Amniotic epithelial cell (primary cell): ENCODE results near the gene RBBP6.
A peak's percentile ranks its signal among the peaks of the same experiment; 100 is the strongest.
"Not testable (repeated sequence)": the region's sequence is repeated elsewhere in the genome, so short reads cannot be mapped to it uniquely, and the experiment has no call there.

Experiments
- DNase-seq: peaks from one replicate; pipeline ENCODE4 v3.0.0-alpha.2; 2010; ENCODE audit warnings: low read depth

The RBBP6 gene

DNA sequence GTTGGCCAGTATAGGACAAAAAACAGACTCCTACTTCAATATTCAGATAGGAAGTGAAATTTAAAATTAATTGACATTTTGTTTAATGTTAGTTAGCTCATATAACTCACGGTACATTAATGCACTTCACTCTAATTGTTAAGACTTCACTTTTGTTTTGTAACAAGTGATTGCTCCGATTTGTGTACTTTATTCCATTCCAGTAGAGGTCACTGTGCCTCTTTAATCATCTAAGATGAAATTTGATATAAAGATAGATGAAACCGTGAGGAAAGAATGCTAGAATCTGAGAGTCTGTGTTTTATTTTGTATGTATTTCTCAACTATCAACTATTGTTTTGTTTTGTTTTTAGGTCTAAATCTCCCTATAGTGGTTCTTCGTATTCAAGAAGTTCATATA, 29.0 kb downstream of the RBBP6 start:
- DNase-seq = peak; percentile 35

DNA sequence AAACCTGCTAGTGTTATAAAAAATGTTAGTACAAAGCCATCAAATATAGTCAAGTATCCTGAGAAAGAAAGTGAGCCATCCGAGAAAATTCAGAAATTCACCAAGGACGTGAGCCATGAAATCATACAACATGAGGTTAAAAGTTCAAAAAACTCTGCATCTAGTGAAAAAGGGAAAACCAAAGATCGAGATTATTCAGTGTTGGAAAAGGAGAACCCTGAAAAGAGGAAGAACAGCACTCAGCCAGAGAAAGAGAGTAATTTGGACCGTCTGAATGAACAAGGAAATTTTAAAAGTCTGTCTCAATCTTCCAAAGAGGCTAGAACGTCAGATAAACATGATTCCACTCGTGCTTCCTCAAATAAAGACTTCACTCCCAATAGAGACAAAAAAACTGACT, 31.7 kb downstream of the RBBP6 start:
- no peak for DNase-seq

DNA sequence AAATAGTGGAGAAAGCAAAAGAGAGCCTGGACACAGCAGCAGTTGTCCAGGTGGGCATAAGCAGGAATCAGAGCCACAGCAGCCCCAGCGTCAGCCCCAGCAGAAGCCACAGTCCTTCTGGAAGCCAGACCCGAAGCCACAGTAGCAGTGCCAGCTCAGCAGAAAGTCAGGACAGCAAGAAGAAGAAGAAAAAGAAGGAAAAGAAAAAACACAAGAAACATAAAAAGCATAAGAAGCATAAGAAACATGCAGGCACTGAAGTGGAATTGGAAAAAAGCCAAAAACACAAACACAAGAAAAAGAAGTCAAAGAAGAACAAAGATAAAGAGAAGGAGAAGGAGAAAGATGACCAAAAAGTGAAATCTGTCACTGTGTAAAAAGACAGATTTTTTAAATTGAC, 32.7 kb downstream of the RBBP6 start:
- DNase-seq = no peak

DNA sequence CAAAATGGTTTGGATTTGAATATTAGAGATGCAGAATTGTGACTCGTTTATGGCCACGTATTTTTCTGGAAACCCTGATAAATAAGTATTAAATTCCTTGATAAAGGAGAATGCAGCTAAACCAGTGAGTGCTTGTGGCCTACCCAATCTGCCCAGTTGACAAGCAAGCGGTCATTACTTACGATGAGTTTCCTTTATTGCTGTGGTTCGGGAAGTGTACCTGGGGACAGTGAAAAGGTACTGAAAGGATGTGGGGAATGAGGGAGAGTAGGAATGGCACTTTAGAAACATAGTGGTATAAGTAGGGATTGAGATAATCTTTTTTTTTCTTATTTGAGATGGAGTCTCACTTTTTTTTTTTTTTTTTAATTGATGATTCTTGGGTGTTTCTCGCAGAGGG, 33.8 kb downstream of the RBBP6 start:
- no peak for DNase-seq

DNA sequence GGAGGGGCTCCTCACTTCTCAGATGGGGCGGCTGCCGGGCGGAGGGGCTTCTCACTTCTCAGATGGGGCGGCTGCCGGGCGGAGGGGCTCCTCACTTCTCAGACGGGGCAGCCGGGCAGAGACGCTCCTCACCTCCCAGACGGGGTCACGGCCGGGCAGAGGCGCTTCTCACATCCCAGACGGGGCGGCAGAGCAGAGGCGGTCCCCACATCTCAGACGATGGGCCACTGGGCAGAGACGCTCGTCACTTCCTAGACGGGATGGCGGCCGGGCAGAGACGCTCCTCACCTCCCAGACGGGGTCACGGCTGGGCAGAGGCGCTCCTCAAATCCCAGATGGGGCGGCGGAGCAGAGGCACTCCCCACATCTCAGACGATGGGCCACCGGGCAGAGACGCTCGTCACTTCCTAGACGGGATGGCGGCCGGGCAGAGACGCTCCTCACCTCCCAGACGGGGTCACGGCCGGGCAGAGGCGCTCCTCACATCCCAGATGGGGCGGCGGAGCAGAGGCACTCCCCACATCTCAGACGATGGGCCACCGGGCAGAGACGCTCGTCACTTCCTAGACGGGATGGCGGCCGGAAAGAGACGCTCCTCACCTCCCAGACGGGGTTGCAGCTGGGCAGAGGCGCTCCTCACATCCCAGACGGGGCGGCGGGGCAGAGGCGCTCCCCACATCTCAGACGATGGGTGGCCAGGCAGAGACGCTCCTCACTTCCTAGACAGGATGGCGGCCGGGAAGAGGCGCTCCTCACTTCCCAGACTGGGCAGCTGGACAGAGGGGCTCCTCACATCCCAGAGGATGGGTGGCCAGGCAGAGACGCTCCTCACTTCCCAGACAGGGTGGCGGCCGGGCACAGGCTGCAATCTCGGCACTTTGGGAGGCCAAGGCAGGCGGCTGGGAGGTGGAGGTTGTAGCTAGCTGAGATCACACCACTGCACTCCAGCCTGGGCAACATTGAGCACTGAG, 35.4 kb downstream of the RBBP6 start:
- not testable (repeated sequence) for DNase-seq

GRCh38 chr16:24575791-24576190, 36.4 kb downstream of the RBBP6 start:
- DNase-seq = not testable (repeated sequence)

DNA sequence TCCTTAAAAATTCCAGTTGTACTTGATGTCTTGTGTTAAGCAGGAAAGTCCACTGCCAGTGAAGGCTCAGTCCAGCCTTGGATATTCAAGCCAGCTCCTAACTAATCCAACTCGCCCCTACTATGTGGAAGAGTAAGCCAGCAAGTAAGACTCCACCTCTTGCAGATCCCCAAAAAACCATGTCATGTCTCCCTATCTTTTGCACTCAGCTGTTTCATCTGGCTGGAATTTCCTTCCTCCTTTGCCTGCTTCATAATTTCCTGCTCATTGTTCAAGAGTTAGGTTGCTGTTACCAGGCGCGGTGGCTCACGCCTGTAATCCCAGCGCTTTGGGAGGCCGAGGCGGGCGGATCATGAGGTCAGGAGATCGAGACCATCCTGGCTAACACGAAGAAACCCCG, 37.8 kb downstream of the RBBP6 start:
- no peak for DNase-seq

DNA sequence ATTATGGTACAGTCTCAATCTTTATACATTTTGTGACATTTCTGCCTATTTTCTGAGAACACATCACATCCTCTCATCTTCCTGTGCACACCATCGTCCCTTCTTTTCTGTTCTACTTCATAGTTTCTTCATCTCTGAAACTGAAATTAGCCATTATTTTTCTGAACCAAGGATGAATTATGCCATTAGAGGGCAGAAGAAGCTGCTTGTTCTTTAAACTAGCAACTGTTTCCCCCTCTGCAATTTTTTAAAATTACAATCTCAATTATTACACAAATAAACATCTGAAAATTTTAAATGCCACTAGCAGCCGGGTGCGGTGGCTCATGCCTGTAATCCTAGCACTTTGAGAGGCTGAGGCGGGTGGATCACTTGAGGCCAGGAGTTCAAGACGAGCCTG, 41.3 kb downstream of the RBBP6 start:
- peak; percentile 49 for DNase-seq

GRCh38 chr16:24583494-24583893, 44.1 kb downstream of the RBBP6 start:
- no peak for DNase-seq

GRCh38 chr16:24589997-24590396, 50.6 kb downstream of the RBBP6 start:
- DNase-seq = peak; percentile 11

GRCh38 chr16:24598777-24599437, 59.5 kb downstream of the RBBP6 start:
- DNase-seq = no peak

GRCh38 chr16:24609417-24609739, 70.0 kb downstream of the RBBP6 start:
- DNase-seq = no peak

DNA sequence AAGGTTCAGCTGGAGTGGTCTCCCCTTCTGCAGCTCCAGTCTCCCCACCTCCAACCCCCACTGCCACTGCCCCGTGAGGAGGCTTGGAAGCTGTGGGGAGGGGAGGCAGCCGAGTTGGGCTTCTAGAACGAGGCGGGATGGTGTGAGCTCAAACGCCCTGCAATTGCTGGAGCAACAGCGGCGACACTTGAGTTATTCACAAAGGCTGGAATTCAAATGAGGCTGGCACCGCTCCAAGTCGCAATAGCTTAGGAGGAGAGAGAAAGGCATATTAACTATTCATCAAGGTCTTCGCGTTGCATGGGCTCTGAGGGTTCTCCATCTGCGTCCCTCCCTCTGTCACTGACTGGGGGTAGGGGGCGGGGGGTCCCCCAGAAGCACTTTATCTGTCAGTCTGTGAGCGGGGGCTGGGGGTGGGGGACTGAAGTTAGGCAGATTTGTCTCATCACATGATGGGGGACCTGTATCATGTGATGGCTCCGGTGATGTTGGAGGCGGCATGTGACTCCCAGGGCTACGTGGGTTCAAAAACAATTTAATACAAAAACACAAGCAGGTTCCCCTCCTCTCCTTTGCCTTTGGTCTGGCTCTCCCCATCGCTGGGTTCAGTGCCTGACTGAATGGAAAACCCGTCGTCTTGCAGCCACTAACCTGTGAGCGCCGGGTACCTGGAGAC, 70.5 kb downstream of the RBBP6 start:
- DNase-seq = peak; percentile 44

GRCh38 chr16:24610416-24610755, 71.0 kb downstream of the RBBP6 start:
- DNase-seq = peak; percentile 33

DNA sequence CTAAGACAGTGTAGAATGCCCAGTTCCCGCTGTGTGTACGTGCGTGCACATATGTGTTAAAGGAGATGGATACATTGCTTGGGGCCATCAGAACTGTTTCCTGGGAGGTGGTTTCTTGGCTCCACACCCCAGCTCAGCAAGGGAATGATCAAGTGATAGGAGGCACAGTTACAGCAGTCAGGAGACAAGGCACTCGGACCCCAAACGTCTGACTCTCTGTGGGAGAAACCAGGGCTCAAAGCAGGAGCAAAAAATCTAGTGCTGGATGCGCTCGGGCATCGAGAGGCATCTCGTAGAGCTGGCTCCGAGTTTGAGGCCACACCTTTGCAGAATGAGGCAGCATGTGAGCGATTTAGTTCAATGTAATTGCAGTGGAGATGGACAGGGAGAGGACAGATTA, 71.9 kb downstream of the RBBP6 start:
- DNase-seq = no peak

GRCh38 chr16:24612656-24613055, 73.3 kb downstream of the RBBP6 start:
- no peak for DNase-seq

GRCh38 chr16:24613267-24613666, 73.9 kb downstream of the RBBP6 start:
- not testable (repeated sequence) for DNase-seq

- no peak for DNase-seq
Observed at GRCh38 chr16:24617502-24617901, 78.1 kb downstream of the RBBP6 start.
